GM18511 (cell line): ENCODE results near the gene JPH3.

Experiments
- ATAC-seq: cut with Tn5 transposase; IDR thresholded peaks from one replicate; pipeline ENCODE4 v1.9.1; 2021; ENCODE audit warnings: mild to moderate bottlenecking, moderate library complexity; ENCODE audit not compliant: unreplicated experiment

Gene JPH3

GRCh38 chr16:87729266-87729954 is 127.1 kb downstream of the JPH3 start:
- ATAC-seq, result no peak

GRCh38 chr16:87731607-87732006 is 129.3 kb downstream of the JPH3 start:
- no peak for ATAC-seq

DNA sequence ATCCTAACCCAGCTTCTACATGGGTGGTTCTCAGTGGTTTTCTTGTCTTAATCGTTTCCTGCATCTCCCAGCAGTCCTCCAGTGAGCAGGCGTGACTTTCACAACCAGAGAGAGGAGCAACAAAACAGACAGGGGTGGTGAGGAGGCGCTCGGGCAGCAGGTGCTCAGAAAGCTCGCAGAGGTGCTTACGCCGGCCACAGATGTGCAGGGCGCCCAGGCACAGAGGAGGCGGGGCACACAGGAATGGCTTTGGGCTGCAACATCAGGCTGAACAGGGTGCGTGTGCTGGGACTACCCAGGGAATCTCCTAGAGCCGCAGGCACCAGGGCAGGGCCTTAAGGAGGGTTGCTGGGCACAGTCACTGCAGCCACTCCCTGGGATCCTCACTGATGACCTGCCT is 130.9 kb downstream of the JPH3 start:
- no peak for ATAC-seq

GRCh38 chr16:87734644-87735043 is 132.3 kb downstream of the JPH3 start:
- no peak for ATAC-seq

- no peak for ATAC-seq
Measured at GRCh38 chr16:87735270-87736007, 133.1 kb downstream of the JPH3 start.

- no peak for ATAC-seq
Measured at GRCh38 chr16:87736008-87736382, 133.7 kb downstream of the JPH3 start.

DNA sequence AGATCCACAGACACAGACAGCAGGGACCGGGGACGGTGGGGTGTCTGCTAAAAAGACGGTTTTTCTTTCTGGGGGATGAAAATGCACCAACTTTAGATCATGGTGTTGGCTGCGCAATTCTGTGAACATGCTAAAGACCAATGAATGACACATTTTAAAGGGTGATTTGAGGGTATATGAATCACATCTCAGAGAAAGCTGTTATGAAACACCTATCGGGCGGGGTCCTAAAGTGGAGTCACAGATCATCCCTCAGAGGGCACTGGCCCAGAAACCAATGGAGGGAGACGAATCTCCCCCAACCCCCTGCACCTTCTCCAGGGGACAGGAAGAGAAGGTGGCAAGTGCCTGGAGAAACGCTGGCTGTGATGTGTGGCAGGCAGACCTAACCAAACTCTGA is 137.5 kb downstream of the JPH3 start:
- ATAC-seq, result no peak

DNA sequence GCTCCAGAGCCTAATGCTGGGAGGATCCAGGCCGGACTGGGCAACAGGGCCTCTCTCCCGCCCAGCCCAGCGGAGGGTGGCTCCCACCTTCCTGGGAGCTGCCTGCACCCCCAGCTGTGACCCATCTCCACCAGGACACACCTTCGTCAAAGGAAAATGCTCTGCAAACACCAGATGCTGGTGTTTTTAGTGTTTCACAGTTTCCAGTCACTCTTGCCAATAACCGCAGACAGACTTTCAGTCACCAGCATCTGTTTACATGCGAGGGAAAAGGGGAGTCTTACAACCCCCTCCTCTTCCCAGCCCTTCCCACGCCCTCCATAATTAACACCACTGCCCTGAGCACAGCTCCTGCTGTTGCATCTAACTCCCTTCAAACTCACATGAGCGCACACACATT is 138.1 kb downstream of the JPH3 start:
- ATAC-seq, result no peak

GRCh38 chr16:87740909-87741424 is 138.7 kb downstream of the JPH3 start:
- ATAC-seq, result no peak

DNA sequence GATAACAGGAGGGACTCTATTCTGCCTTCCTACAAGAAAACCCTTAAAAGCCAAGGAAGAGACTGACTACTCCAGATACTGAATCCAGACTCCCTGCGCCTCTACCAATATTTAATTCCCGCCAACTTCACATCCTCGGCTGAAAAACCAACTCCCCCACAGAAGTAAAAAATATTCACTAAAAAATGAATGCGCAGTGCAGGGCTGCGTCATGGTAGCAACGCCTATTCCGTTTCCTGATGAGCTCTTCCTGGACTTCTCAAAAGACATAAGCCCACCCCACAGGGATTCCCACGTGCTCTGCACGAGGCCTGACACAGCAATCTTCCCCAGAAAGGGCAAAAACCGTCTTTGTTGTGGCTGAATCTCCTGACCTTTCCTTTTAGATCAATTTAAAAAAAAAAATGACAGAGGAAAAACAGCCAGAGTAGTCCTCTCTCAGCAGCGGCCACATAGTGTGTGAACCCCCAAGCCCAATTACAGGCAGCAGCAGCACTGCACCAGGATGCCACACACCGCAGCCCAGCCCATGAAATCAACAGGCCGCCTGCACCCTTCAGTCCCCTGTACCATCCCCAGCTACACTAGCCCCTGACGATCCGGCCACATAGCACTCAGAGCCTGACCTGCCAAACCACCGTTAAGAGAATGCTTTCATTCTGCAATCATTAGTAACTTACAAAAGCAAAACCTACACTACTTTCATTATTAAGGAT is 139.6 kb downstream of the JPH3 start:
- no peak for ATAC-seq

GRCh38 chr16:87742781-87743490 is 140.6 kb downstream of the JPH3 start:
- no peak for ATAC-seq

DNA sequence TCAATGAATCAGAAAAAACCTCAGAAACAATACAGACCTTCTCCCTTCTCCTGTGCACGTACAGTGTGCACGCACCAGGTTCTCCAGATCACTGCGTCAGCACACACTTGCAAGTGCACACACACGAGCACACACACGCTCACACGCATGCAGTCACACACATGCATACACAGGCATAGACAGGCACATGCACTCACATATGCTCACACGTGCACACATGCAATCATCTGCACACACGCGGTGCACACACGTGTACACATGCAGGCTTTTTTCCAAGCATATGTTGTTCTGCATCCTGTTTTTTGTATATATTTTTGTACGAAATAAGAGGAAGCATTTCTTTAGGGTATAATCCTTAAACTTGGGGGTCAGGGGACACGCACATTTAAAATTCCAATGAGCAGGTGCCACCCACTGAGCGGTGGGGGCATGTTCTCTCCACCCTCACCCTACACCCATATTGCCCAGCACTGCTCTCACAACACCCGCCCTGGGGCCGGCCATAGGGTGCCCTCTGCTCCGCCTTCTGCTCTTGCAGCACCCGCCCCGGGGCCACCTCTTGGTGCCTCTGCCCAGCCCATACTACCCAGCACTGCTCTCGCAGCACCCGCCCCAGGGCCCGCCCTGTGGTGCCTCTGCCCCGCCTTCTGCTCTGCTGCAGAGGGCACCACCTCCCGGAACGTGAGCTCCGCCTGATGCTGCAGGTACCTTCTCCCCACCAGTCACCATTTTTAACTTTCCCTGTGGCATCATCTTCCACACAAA is 142.6 kb downstream of the JPH3 start:
- ATAC-seq, result no peak

- no peak for ATAC-seq
Measured at GRCh38 chr16:87746178-87746577, 143.9 kb downstream of the JPH3 start.
